IPS DF 19.7 (cell line): ENCODE results near the gene XG.
"Not testable (repeated sequence)": the region's sequence is repeated elsewhere in the genome, so short reads cannot be mapped to it uniquely, and the experiment has no call there.

Experiments
- DNase-seq: peaks from one replicate; pipeline ENCODE4 v3.0.0-alpha.2; 2013; ENCODE audit warnings: low read depth, low spot score

XG gene, protein sequence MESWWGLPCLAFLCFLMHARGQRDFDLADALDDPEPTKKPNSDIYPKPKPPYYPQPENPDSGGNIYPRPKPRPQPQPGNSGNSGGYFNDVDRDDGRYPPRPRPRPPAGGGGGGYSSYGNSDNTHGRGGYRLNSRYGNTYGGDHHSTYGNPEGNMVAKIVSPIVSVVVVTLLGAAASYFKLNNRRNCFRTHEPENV

DNA sequence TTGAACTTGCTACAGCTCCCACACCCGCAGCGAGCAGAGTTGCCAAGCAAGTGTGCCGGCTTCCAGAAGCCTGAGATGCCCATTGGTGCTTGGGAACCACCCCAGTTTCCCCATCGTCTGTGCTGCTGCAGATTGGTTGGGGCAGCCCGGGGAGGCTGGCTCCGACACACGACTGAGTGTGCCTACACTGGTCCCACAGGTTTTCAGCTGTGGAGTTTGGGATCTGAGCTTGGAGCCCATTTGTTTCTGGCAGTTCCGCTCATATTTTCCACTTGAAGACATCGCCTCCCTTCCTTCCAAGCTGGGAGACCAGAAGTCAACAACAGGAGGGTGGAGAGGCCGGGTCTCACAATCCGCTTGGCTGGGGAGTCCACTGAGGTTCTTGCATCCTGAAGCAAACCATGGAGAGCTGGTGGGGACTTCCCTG lies at the start of gene XG:
Gene XG (plus strand): TSS at position 167 of the 427 bp plus-strand sequence. CDS start 235 bp downstream, at position 402.
- not testable (repeated sequence) for DNase-seq

DNA sequence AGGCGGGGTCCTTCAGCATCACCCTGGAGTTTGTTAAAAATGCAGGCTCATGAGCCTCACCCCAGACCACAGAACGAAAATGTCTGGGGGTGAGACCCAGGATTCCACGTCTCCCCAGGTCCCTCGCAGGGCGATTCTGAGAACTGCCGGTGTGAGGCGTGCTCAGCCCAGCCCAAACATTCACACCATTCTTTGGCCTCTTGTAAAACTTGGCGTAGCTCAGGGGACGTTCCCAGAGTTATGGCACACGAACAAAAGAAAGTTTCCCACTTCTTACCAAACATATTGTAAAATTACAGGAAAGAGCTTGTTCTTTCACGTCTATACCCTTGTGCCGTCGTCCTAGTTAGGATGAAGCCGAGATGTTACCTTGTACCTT lies 47.9 kb upstream of the XG start:
- DNase-seq, result no peak

DNA sequence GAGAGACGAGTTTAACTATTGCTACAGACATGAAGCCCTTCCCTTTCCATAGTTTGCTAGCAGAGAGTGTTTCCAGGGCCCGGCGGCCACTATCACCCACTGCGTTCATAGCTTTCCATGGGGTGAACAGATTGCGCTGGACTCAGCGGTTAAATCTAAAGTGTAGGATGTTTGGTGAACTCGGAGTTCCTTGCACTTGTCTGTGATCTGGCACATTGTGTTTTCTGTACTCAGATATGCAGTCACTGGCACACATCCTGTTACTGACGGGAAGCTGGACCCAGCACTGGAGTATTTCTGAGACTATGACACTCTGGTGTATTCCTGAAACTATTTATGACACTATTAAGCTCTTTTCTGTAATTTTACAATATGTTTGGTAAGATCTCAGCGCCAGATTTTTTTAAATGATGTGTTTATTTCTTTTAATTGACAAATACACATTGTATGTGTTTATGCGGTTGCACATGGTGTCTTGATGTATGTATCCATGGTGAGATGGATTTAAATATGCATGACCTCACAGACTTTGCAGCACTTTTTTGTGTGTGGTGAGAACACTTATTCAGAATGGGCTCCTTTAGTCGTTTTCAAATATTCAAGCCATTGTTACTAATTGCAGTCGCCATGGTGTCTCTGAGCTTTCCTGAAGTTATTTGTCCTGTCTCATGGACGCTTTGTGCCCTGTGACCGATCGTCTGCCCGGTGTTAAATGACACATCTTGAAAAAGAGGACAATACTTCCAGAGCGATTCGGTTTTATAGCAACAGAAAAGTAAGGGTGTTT lies 46.6 kb upstream of the XG start:
- DNase-seq, result no peak

DNA sequence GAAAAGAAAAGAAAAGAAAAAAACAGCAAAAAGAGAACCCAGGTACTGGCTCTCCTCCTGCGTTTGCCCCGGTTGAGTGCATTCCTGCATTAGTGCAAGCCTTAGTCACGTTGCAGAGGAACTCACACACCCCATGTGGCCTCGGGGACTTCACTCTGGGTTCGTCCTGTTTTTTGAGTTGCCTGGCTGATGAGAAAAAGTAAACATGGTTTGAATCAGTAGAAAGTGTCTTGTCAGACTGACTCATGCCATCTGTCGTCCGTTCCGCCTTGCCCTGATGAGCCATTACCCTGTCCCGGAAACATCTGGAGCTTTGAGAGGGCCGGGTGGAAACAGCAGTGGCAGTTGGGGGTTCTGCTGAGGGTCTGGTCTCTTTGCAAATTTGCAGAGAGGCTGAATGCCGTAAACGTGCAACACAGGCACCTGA lies 44.5 kb upstream of the XG start:
- DNase-seq, result peak; percentile 40

DNA sequence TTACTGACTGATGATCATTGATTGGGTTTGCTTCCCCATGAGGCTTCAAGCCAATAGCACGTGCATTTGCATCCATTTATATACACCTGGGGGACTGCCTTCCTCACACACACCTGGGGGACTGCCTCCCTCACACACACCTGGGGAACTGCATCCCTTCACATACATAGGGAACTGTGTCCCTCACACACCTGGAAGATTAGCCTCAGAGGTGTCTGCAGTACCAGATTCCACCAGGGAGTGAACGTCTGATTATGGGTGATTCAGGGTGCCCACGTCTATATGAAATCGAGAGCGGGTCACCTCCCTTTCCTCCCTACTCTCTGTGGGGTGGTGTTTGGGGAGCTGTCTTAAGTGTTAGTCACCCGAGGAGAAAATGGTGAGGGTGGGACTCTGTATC lies 43.8 kb upstream of the XG start:
- no peak for DNase-seq

DNA sequence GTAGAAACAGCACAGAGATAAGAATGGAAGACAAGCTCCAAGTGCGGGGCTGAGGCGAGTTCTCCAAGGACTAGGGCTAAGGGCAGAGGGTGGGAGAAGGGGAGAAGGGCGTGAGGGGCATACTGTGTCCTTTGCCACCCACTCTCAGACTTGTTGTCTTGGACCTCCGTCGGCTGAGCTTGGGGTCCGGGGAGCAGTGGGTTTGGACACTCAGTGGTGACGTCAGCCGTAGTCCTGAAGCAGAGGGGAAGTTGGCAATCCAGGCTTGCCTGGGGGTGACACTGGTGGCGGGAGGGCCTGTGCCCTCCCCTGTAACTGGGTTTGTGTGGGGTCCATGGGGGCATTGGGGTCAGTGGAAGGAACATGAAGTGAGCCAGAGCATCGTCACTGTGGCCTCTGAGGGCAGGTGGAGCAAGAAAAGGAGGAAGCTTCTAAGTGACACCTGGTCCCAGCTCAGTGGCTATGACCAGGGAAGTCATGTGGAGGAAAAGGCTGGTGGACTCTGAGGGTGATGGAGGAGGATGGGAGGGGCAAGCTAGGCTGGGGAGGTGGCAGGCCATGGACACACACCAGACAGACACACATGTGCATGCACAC lies 43.1 kb upstream of the XG start:
- no peak for DNase-seq

DNA sequence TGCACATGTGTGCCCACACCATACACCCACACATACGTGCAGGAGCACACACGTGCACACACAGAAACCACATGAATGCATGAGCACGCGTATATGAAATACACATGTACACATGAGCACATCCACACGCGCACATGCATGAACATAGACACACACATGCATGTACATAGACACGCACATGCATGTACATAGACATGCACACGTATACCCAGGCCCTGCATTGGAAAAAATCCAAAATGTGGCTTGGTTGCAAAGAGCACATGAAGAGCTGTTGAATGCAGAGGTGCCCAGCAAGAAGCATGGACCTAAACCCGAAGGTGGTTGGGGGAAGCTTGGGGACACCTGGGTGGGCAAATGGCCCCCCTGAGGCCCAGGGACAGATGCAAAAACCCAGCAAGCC lies 42.3 kb upstream of the XG start:
- no peak for DNase-seq

DNA sequence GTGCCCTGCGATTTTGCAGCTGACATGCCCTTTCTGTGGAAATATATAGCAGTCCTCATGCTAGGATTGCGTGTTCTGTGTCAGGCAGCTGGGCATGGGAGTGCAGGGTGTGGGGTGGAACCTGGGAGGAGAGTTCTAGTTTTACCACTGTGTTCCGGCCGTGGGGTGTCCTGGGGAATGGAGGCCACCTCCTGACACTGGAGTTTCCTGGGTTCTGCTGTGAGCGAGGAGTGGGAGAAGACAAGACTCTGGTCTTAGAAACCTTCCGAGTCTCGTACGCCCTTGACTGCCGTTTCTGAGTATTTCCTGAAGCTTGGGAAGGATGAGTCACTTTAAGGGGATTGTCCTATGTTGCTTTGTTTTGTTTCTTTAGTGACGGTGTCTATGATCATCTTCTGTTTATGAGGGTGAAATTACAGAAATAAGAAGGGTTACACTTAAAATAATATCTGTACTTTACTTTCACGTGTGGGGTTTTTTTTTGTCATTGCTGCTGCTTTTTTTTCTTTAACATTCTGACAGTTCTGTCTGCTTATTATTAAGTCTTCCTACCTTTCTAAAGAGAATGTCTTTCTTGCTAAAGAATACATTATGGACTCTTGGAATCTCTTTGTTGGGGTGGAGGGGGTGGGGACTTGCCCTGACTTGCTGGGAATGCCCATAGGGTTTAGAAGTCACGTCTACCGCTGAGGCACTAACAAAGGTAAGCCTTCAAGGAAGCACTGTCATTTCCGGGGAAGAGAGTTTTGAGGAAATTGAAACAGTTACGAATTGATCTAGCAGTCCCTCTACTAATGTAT lies 41.6 kb upstream of the XG start:
- no peak for DNase-seq

DNA sequence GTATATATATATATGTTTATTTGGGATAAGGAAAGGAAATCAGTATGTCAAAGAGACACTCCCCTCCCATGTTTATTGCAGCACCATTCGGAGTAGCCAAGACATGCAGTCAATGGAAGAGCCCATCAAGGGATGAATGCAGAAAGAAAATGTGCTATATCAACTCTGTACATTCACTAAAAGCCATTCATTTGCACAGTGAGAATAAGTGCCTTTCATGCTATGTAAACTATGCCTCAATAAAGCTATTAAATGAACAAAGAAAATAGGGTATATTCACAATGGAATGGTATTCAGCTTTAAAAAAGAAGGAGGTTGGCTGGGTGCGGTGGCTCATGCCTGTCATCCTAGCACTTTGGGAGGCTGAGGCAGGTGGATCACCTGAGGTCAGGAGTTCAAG lies 40.4 kb upstream of the XG start:
- no peak for DNase-seq

DNA sequence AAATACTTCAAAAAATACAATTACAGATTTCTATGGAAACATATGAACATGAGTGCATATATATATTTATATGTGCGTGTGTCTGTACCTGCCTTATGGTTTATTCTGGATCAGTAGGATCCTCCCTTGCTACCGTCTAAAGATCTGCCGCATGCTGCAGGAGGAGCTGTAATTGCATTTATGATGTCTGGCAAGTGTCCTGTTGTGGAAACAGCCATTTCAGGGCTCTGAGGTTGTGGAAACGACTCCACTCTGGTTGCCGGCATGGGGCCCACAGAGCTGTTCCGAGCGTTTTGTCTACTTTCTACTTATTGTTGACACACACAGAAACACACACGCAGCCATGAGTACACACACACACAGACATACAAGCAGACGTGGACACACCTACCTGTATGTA lies 39.4 kb upstream of the XG start:
- DNase-seq, result no peak

DNA sequence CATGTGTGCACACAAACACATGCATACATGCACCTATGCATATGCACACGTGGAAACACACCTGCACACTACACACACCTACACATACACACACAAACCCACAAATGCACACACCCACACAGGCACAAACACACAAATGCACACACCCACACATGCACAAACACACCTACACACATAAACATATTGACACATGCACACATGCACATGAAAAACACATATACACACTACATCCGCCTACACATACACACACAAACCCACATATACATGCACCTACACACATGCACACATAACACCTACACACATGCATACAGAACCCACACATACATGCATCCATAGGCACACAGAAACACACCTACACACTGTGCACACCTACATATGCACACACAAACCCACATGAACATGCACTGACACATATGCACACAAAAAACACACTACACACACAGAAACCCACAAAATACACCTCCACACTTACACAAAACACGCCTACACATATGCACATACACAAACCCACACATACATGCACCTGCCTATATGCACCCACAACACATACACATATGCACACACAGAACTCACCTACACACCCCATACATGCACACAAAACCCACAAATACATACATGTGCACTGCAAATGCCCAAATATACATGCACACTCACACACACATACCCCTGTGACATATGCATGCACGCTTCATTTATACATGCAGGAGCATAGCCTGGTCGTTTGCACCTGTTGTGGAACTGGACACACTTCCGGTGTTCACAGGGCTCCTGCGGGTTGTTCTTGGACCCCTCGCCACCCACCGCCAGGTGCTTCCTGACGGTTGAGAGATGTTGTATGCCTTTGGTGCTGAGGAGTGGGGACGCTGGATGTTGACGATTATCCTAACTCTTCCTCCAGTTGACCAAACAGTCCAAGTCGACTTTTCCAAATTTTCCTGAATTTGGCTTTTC lies 38.7 kb upstream of the XG start:
- no peak for DNase-seq

DNA sequence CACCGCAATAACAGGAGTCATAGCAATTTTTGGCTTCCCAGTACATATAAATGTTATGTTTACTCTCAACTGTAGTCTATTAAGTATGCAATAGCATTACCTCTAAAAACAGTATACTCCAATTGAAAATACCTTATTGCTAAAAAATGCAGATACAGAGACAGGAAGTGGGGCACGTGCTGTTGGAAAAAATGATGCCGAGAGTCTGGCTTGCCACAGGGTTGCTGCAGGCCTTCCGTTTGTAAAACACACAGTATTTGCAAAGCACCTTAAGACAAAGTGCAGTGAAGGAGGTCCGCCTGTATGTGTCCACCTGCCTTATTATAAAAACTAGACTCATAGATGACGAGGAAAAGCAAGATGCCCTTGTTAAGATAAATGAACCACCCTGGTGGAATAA lies 37.3 kb upstream of the XG start:
- DNase-seq, result no peak

DNA sequence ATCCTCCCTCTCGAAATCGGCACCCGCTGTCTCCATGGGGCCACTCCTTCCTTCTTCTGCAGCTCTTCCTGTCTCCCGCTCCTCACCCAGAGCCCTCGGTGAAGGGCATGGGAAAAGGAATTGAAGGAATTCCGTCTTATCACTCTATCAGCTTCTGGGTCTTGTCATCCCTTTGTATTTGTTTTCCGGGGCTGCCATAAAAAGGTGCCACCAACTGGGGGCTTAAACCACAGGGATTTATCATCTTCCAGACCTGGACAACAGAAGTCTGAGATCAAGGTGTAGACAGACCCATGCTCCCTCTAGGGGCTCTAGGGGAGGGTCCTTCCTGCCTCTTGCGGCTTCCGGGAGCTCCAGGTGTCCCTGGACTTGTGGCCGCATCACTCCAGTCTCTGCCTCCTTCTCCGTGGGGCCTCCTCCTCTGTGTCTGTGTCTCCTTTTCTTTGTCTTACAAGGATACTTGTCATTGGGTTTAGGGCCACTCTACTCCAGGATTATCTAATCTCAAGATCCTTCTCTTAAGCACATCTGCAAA lies 36.7 kb upstream of the XG start:
- no peak for DNase-seq

DNA sequence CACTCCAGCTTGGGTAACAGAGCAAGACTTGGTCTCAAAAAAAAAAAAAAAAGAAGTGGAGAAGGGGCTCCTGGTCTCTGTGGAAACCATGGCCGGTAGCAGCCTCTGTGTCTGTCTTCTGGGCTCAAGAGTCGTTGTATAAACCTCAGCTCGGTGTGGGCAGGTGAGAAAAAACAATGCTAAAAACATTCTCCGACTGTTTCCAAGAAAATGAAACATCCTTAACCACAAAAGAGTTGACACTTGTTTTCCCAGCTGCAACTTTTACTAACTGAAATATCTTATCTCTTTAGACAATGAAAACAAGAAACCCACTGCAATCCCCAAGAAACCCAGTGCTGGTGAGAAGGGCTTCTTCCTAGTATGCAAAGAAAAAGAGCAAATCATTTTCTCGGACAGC lies 34.5 kb upstream of the XG start:
- no peak for DNase-seq

DNA sequence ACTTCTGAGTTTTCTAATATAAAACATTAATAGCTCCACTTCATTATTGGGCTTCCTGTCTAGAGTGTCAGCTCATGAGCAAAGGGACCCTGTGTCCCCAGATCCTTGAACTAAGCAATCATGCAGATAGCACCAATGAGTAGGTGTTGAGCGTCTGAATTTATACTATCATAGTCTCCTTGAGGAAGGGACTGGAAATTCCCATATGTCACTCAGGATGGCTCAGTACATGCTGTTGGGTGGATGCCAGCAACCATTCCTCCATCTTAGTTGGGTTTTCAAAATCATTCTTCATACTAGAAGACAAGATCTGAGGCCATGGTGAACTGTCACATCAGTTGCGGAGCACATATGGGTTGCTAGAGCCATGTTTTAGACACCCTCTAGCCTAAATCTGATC lies 33.0 kb upstream of the XG start:
- DNase-seq, result no peak

DNA sequence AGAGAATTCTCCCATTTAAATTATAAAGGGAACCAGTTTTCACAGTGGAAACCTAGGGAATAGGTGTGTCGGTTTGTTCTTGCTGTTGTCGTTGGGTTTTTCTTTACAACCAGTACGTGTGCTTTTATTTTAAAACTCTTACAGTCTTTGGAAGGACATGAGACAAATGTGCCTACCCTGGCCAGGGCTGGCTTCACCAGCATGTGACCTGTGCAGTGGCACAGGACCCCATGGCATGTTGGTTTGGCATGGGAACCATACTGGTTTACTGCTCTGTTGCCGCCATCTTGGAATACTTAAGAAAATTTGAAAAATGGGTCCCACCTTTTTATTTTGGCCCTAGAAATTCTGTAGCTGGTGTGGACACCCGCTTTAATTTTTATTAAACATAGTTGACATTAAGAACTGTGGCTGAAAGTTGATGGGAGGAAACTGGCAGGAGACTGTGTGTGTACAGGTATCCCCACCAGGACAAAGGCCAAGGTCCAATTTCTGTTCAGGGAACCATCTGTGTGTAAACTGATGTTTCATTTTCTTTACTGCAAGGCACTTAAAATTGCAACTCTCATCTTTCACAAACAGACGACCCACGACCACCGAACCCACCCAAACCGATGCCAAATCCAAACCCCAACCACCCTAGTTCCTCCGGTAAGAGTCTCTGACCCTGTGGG lies 31.9 kb upstream of the XG start:
- no peak for DNase-seq

DNA sequence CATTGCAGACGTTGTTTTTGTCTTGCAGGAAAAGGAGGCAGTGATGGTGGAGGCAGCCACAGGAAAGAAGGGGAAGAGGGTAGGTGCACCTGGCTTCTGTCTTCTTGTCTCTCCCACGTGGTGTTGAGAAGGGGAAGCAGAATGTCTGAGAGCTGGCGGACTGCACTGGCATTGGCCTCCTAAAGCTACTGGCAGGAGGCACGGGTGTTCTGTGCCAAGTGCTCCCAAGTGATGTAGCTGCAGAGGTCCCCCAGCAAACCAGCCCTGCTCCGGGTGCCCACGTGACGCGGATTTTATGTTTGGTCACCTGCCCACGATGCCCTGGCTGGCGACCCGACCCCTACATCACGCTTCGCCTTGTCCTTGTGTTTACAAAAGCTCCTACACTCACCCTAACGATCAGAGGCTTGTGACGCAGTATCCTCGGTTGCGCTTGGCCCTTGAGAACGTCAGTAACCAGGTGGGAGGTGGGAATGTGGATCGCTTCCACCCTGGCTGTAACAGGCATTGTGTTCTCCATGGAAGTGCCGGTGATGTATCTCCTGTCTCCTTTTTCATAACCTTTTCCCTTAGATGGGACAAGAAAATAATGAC lies 28.5 kb upstream of the XG start:
- no peak for DNase-seq

DNA sequence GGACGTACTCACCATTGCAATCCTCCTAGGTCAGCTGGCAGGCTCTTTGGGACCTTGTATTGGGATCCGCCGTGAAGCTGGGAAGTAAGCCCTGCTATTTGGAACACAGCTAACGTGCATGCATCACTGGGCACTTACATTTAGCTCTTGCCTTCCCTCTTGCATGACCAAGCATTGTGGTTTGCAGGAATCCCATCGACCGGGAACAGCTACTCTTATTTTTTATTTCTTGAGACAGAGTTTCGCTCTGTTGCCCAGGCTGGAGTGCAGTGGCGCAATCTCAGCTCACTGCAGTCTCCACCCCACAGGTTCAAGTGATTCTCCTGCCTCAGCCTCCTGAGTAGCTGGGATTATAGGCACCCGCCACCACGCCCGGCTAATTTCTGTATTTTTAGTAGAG lies 24.6 kb upstream of the XG start:
- not testable (repeated sequence) for DNase-seq

DNA sequence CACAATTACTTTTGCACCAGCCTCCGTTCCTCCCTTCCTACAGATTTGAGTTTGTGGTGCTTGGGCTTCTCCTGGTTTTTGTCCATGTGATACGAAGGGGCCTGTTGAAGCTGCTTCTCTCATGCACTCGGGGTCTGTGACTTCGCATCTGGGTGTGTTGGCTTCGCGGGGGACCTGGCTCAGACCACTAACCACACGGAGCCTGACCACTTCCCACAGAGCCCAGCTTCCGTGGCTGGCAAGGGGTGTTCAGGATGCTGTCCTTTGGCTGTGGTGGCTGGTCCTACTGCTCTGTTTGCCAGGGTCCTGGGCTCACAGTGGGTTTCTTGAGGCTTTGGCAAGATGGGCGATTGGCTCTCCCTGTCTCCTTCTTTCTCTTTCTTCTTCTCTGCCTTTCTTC lies 19.8 kb upstream of the XG start:
- no peak for DNase-seq

DNA sequence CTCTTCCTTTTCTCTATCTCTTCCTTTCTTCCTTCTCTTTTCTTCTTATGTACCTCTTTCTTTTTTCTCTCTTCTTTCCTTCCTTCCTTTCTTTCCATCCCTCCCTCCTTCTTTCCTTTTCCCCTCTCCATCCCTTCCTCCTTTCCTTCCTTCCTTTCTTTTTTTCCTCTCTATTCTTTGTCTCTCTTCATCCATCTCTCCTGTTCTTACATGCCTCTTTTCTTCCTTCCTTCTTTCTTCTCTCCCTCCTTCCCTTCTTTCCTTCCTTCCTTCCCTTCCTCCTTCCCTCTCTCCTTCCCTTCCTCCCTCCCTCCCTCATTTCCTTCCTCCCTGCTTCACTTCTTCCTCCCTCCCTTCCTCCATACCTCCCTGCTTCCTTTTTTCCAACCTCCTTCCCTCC lies 19.2 kb upstream of the XG start:
- DNase-seq, result no peak
